Activated CD8-positive, alpha-beta T cell treated with anti-CD3 and anti-CD28 coated beads for 36 hours (primary cell): ENCODE results near the gene NPSR1. TPM values are rescaled to one million over a fixed set of nuclear protein-coding genes. Genes with fewer than 3 reads are reported as not detected.

Experiments
- ATAC-seq: fragments of 200-7000 bp; cut with Tn5 transposase; one replicate; pipeline ENCODE4 v1.10.0; 2021; ENCODE audit warnings: mild to moderate bottlenecking, moderate library complexity
- CTCF ChIA-PET: fragments of 350-600 bp; sonication (Branson Sonifier 250); formaldehyde crosslinking; loops from one replicate; lab custom pipeline; 2021; ENCODE audit warnings: antibody characterized with exemption; lab: Charles Lee
- POLR2A ChIA-PET: fragments of 350-600 bp; sonication (Branson Sonifier 250); formaldehyde crosslinking; loops from one replicate; lab custom pipeline; 2021; ENCODE audit warnings: antibody characterized with exemption; lab: Charles Lee
- DNase-seq: peaks from one replicate; pipeline ENCODE4 v3.0.0-alpha.2; 2020
- H3K27ac Mint-ChIP-seq: one replicate; pipeline ENCODE4 v1.8.0; 2021; ENCODE audit warnings: mild to moderate bottlenecking, mixed read lengths
- H3K27me3 Mint-ChIP-seq: one replicate; pipeline ENCODE4 v1.8.0; 2021; ENCODE audit warnings: mixed read lengths
- H3K36me3 Mint-ChIP-seq: one replicate; pipeline ENCODE4 v1.8.0; 2021; ENCODE audit warnings: low read depth, mixed read lengths
- H3K4me1 Mint-ChIP-seq: one replicate; pipeline ENCODE4 v1.8.0; 2021; ENCODE audit warnings: low read depth, mixed read lengths
- H3K4me3 Mint-ChIP-seq: one replicate; pipeline ENCODE4 v1.8.0; 2021; ENCODE audit warnings: mild to moderate bottlenecking, moderate library complexity, mixed read lengths
- H3K9me3 Mint-ChIP-seq: one replicate; pipeline ENCODE4 v1.8.0; 2021; ENCODE audit warnings: mixed read lengths
- intact Hi-C: fragments of 100-400 bp; cut with micrococcal nuclease; formaldehyde crosslinking; loops from one replicate; pipeline ENCODE4 v1.10.0; 2022
- total RNA-seq, 2 experiments: library from RNA; stranded (reverse); gene quantifications; one replicate each; pipeline ENCODE4 v1.2.3, GENCODE V29; 2021
- TF ChIP-seq, protein P1 (sequence below): fragments of 200-600 bp; IDR thresholded peaks from one replicate; pipeline ENCODE4 v1.8.0; 2022; ENCODE audit warnings: antibody characterized with exemption, mild to moderate bottlenecking

Gene NPSR1
- total RNA-seq, 2 experiments from 2014 or later: not detected

DNA sequence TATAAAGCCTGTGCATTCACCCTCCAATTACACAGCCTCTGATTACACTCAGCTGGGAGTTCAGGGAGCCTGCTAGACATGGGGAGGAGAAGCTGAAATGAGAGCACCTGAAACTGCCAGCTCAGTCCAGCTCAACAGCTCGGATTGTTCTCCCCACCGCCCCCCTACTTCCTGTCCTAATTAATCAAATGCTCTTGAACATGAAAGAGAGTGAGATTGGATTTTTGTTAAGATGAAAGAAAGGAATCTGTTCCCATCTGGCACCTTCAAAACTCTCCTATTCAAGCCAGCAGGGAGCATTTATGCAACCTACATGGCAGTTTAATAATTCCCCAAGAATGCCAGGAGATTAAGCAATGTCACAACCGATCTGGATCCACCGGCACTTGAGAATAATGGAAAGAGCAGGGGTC is 98.0 kb downstream of the NPSR1 start:
- ATAC-seq: no peak
- no peak overlapping the region for H3K27ac Mint-ChIP-seq
- ChIA-PET POLR2A (no interaction called here), CTCF (no interaction called here)
- no peaks in the 10 kb centered on the region for H3K36me3 Mint-ChIP-seq
- H3K9me3 Mint-ChIP-seq: no peaks in the 10 kb centered on the region
- H3K4me1 Mint-ChIP-seq: no peaks in the 10 kb centered on the region
- no peak for DNase-seq
- peaks cover 2% of the 10 kb centered on the region for H3K27me3 Mint-ChIP-seq
- intact Hi-C loops: no loop called here
- TF ChIP-seq, protein P1, sequence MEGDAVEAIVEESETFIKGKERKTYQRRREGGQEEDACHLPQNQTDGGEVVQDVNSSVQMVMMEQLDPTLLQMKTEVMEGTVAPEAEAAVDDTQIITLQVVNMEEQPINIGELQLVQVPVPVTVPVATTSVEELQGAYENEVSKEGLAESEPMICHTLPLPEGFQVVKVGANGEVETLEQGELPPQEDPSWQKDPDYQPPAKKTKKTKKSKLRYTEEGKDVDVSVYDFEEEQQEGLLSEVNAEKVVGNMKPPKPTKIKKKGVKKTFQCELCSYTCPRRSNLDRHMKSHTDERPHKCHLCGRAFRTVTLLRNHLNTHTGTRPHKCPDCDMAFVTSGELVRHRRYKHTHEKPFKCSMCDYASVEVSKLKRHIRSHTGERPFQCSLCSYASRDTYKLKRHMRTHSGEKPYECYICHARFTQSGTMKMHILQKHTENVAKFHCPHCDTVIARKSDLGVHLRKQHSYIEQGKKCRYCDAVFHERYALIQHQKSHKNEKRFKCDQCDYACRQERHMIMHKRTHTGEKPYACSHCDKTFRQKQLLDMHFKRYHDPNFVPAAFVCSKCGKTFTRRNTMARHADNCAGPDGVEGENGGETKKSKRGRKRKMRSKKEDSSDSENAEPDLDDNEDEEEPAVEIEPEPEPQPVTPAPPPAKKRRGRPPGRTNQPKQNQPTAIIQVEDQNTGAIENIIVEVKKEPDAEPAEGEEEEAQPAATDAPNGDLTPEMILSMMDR: no peak
- H3K4me3 Mint-ChIP-seq: no peak overlapping the region

DNA sequence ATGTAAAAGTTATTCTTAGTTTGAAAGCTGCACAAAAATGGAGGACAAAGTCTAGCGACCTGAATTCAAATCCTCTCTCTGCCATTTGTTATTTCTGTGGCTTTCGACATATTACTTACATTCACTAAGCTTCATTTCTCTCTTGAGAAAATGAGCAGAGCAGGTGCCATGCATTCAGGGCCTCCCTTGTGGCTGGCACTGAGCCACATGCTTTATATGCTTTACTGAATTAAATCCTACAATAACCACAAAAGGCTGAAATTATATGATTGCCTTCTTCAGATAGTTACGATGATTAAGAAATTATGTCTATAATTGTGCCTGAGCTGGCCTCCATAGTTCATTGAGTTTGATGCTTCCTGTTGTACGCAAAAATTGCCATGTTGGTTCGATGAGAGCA is 98.7 kb downstream of the NPSR1 start:
- no peak for DNase-seq
- TF ChIP-seq, protein P1: no peak
- Mint-ChIP-seq H3K27me3 (peaks cover 2% of the 10 kb centered on the region), H3K27ac (no peak overlapping the region), H3K4me1 (no peaks in the 10 kb centered on the region), H3K36me3 (no peaks in the 10 kb centered on the region), H3K4me3 (no peak overlapping the region), H3K9me3 (no peaks in the 10 kb centered on the region)
- ChIA-PET CTCF (interaction anchor here (1.2 kb wide), 1 partner anchor 81 kb away, joined by 3 read pairs; no protein-coding TSS in a partner anchor), POLR2A (no interaction called here)
- intact Hi-C loops: no loop called here
- no peak for ATAC-seq

DNA sequence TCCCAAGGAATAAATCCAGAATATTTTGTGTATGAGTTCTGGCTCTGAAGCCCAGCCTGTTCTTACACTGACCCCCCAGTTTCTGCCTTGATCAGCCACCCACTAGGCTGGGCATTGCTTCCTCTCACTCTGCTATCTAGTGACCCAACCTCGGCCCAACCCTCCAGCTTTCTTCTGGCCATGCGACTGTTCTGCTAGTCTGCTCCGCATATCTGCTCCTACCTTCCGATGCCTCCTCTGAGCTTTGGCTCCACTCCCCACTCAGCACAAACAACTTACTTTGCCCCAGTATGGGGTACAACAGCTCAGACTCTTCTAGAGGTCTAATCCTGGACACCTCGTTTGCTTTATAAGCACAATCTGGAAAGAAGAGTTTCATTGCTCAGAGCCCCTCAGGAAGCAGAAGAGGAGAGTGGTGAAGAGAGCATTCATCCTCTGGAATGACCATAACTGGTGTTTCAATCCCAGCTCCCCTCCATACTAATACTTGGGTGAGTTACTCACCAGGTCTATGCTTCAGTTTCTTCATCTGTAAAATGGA is 99.6 kb downstream of the NPSR1 start:
- intact Hi-C loops: no loop called here
- POLR2A ChIA-PET: no interaction called here
- no peak overlapping the region for H3K27ac Mint-ChIP-seq

DNA sequence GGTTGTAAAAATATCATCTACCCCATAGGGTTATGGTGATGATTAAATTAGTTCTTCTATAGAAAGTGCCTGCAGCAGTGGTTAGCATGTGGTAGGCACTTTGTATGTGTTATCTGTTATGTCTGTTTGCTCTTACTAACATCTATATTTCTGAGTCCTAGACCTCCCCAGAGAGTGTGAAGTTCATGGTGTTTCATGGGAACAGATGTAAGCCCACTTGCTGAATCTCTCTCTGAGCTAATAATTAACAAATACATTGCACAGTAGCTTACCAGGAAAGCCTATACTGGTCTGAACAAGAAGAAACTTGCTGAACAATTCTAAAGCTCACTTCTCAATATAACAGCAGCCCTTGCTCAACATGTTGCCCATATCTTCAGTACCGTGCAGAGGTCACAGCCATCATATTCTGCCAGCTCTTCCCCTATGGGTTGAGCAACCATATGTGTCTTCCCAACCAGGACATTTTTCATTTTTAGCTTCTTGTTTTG is 100.1 kb downstream of the NPSR1 start:
- peaks cover 2% of the 10 kb centered on the region for H3K27me3 Mint-ChIP-seq
- TF ChIP-seq, protein P1: no peak
- DNase-seq (no peak), ATAC-seq (no peak)
- no peak overlapping the region for H3K27ac Mint-ChIP-seq
- ChIA-PET CTCF (no interaction called here), POLR2A (no interaction called here)
- H3K9me3 Mint-ChIP-seq: no peaks in the 10 kb centered on the region
- no peak overlapping the region for H3K4me3 Mint-ChIP-seq
- intact Hi-C loops: no loop called here
- no peaks in the 10 kb centered on the region for H3K4me1 Mint-ChIP-seq
- no peaks in the 10 kb centered on the region for H3K36me3 Mint-ChIP-seq

More for the DNA sequence above, 99.6 kb downstream of the NPSR1 start:
- Mint-ChIP-seq H3K4me3 (no peak overlapping the region), H3K36me3 (no peaks in the 10 kb centered on the region), H3K27me3 (peaks cover 2% of the 10 kb centered on the region), H3K4me1 (no peaks in the 10 kb centered on the region), H3K9me3 (no peaks in the 10 kb centered on the region)
- DNase-seq: no peak
- CTCF ChIA-PET: interaction anchor here (1.2 kb wide), 1 partner anchor 82 kb away, joined by 3 read pairs; no protein-coding TSS in a partner anchor
- TF ChIP-seq, protein P1: no peak
- ATAC-seq: no peak

DNA sequence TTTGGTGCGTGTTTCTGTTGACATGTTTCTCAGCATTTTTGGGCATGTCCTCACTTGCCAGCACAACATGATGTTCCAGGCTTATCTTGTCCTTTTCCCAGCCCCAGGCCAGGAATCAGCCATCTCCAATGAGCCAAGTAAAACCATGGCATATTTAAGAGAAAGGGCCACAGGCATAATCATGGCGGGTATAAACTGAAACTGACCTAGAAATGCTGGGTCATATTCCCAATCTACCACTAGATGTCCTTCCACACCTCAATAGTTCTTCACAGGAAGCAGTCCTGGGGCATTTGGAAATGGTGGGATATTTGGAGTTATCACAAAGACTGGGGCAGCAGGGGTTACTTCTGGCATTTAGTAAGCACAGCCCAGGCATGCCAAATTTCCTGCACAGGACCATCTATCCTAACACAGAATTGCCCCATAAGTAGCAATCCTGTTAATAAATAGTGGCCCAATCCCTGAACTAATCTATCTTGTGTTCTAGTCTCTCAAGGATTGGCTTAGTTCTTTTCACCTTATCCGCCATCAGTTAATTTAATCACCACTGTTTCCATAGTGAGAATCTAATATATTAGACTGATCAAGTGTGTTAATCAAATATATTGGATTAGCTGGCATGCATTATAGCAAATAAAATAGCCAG is 101.6 kb downstream of the NPSR1 start:
- intact Hi-C loops: no loop called here
- Mint-ChIP-seq H3K4me1 (no peaks in the 10 kb centered on the region), H3K9me3 (no peaks in the 10 kb centered on the region), H3K4me3 (no peak overlapping the region), H3K27ac (no peak overlapping the region), H3K36me3 (no peaks in the 10 kb centered on the region), H3K27me3 (peaks cover 2% of the 10 kb centered on the region)
- DNase-seq: no peak
- TF ChIP-seq, protein P1: peak; percentile 41
- no peak for ATAC-seq
- CTCF ChIA-PET: interaction anchor here (0.9 to 1.3 kb wide), 2 partner anchors 11 to 17 kb away, joined by 3 to 4 read pairs; no protein-coding TSS in a partner anchor
- POLR2A ChIA-PET: no interaction called here
